ENCODE data around the gene CCDC78.

CCDC78 gene

DNA sequence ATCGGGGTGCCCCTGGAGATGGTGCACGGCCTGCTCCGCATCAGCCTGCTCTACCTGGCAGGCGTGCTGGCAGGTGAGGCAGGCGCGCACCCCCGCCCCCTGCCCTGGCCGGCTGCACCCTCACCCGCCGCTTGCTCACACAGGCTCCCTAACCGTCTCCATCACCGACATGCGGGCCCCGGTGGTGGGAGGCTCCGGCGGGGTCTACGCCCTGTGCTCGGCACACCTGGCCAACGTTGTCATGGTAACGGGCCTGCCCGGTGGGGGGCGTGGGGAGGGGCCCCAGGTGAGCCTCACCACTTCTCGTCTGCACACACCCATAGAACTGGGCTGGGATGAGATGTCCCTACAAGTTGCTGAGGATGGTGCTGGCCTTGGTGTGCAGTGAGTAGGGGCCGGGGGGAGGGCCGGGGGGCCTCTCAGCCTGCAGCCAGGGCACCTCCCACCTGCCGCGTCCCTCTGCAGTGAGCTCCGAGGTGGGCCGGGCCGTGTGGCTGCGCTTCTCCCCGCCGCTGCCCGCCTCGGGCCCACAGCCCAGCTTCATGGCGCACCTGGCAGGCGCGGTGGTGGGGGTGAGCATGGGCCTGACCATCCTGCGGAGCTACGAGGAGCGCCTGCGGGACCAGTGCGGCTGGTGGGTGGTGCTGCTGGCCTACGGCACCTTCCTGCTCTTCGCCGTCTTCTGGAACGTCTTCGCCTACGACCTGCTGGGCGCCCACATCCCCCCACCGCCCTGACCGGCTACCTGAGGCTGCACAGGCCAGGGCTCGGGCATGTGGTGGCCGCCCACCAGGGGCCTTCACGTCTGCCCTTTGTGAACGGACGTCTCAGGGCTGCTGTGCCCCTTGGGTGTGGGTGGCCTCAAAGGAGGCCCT lies 48.7 kb downstream of the CCDC78 start:
- no peak for DNase-seq (ENCODE audit: low read depth)

DNA sequence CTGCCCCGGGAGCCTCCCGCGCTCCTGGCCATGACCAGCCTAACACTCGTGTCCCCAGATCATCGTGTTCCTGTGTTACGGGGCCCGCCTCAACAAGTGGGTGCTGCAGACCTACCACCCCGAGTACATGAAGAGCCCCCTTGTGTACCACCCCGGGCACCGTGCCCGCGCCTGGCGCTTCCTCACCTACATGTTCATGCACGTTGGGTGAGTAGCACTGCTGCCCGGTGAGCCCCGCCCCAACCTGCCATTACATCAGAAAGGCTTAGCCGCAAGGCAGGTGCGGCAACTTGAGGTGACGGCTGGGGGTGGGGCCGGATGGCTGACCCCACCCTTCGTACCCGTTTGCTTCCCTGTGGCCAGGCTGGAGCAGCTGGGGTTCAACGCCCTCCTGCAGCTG lies 49.3 kb downstream of the CCDC78 start:
- DNase-seq (ENCODE audit: low read depth) = no peak

DNA sequence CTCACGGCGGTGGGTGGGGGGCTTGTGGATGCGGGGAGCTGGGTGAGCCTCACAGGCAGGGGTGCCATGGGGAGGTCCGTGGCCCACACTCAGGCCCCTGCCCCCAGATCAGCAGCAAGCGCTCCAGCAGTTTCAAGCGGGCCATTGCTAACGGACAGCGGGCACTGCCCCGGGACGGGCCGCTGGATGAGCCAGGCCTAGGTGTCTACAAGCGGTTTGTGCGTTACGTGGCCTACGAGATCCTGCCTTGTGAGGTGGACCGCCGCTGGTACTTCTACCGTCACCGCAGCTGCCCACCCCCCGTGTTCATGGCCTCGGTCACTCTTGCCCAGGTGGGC lies 49.7 kb downstream of the CCDC78 start:
- DNase-seq (ENCODE audit: low read depth) = no peak

DNA sequence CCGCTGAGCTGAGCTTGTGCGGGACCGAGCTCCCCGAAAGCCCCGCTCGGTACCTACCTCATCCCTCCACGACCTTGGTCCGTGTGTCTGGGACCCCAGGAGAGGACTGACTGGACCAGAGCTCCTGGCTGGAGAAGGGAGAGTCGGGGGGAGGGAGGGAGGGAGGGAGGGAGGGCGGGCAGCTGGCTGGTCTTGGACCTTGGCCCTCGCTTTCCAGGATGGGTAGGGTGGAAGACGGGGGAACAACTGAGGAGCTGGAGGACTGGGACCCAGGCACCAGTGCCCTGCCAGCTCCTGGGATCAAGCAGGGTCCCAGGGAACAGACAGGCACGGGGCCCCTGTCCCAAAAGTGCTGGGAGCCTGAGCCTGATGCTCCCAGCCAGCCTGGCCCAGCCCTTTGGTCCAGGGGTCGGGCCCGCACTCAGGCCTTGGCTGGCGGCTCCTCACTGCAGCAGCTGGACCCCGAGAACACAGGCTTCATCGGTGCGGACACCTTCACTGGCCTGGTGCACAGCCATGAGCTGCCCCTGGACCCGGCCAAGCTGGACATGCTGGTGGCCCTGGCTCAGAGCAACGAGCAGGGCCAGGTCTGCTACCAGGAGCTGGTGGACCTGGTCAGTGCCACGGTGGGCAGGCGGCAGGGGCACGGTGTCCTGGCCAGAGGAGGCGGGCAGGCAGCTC lies 50.2 kb downstream of the CCDC78 start:
- no peak for DNase-seq (ENCODE audit: low read depth)

DNA sequence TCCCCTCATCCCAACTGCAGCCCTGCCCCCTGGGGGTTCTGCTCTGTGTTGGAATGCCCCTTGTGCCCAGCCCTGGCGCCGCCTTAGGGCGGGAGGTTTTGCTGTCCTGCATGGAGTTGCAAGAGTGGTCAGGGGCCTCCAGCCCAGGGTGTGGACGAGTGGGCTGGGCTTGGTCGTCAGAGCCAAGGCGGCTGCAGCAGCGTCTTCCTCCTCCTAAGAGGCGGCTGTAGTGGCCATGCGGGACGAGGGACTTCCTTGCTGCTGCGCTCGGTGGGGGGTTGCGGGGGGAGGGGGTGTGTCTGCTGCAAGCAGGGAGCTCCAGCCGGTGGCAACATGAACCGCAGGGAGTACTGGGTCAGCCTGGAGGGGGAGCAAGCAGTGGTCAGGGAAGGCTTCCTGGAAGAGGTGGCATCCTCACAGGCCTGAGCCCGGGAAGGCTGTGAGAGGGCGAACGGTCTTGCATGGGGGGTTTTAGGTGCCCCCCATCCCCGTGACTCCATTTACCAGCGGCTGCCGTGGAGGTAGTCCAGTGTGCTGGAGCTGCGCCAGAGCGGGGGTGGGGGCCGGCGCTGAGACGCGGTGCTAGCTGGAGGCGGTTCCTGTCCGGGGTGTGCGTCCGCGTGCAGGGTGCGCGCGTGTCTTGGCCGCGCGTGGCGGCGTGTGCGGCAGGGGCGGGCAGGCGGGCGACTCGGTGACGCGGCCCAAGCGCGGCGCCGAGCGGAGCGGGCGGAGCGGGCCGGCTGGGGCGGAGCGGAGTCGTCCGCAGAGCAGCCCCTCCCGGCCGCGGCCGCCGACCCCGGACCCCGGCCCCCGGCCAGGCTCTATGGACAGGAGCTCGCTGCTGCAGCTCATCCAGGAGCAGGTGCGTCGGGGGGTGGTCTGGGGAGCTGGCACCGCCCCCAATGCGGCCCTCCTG lies 51.0 kb downstream of the CCDC78 start, which contains the start of gene RHBDL1:
Gene RHBDL1, plus strand, starts transcription at position 704 of the 916 bp plus-strand sequence. Its CDS starts 120 bp downstream, at position 824.
- DNase-seq (ENCODE audit: low read depth) = no peak

DNA sequence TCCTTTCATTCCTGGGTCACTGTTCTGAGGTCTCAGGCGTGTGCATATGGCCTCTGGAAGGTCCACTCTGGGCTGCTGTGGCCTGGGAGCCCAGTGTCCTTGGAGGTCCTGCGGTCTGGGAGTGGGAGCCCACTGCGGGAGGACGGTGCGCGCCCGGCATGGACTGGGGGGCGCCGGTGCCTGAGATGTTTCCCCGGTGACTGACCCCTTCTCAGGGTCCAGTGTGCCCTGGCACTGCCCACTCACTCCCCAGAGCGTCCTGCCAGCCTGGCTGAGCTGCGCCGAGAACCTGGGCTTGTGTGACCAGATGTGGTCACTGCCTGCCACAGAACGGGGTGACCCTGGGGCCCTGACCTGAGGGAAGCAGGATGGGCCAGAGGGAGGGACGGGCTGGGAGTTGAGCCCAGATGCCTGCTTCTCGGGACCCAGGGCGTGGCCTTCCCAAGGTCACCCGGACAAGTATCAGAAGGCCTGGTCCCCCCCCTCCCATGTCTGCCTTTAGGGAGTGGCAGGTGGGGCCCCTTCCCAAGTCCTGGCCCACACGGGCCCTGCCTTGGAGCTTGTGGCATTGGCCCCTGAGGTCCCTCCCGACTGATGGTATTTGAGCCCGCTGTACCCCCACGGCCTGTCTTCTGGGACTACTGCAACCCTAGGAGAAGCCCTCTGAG lies 51.9 kb downstream of the CCDC78 start:
- no peak for DNase-seq (ENCODE audit: low read depth)

DNA sequence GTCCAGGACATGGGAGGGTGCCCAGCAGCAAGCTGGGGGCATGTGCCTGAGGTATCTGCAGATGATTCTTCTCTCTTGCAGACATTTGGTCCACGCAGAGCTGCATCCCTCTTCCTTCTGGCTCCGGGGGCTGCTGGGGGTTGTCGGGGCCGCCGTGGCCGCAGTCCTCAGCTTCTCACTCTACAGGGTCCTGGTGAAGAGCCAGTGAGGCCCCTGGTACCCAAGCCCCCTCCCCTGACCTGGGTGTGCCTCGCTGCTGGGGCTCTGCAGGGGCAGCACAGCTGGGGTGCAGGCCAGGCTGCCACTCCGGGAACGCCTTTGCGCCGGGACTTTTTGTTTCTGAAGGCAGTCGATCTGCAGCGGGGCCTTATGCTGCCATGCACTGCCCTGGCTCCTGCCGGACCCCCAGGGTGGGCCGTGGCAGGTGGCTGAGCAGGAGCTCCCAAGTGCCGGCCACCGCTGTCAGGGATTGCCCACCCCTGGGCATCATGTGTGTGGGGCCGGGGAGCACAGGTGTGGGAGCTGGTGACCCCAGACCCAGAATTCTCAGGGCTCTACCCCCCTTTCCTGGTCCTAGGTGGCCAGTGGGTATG lies 52.7 kb downstream of the CCDC78 start:
- DNase-seq (ENCODE audit: low read depth) = no peak

DNA sequence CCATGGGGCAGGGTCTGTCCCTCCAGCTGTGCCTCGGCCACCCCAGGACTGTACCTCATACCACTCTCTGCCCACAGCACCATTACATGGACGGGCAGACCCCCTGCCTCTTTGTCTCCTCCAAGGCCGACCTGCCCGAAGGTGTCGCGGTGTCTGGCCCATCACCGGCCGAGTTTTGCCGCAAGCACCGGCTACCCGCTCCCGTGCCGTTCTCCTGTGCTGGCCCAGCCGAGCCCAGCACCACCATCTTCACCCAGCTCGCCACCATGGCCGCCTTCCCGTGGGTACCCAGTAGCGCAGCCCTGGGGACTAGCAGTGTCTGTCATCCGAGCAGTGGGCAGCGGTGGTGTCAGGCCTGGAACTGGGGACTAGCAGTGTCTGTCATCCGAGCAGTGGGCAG lies 53.4 kb downstream of the CCDC78 start:
- no peak for DNase-seq (ENCODE audit: low read depth)

All from stimulated activated CD4-positive, alpha-beta T cell treated with anti-CD3 and anti-CD28 coated beads, Interleukin-2, amount 100 ng/mL, for 4 hours (primary cell).